LNCaP clone FGC (cell line): ENCODE measurements around the gene ABHD15.
A peak's percentile ranks its signal among the peaks of the same experiment; 100 is the strongest.

Experiments used
- DNase-seq: peaks from one replicate; pipeline ENCODE4 v3.0.0-alpha.2; 2011; ENCODE audit warnings: low read depth
- H3K4me3 ChIP-seq: 2 replicates; pipeline ENCODE4 v1.5.1; 2011; ENCODE audit warnings: mild to moderate bottlenecking, low read depth, low read length, control low read depth
- TF ChIP-seq, protein P1 (sequence below): IDR thresholded peaks from 2 replicates; pipeline ENCODE4 v1.5.1; 2012; ENCODE audit warnings: mild to moderate bottlenecking; ENCODE audit not compliant: control insufficient read depth, insufficient read depth; ENCODE audit errors: extremely low read depth

The ABHD15 gene

GRCh38 chr17:29593591-29594518 is 27.0 kb upstream of the ABHD15 start:
- H3K4me3 ChIP-seq, result peak overlapping the region; percentile 73
- TF ChIP-seq, protein P1, sequence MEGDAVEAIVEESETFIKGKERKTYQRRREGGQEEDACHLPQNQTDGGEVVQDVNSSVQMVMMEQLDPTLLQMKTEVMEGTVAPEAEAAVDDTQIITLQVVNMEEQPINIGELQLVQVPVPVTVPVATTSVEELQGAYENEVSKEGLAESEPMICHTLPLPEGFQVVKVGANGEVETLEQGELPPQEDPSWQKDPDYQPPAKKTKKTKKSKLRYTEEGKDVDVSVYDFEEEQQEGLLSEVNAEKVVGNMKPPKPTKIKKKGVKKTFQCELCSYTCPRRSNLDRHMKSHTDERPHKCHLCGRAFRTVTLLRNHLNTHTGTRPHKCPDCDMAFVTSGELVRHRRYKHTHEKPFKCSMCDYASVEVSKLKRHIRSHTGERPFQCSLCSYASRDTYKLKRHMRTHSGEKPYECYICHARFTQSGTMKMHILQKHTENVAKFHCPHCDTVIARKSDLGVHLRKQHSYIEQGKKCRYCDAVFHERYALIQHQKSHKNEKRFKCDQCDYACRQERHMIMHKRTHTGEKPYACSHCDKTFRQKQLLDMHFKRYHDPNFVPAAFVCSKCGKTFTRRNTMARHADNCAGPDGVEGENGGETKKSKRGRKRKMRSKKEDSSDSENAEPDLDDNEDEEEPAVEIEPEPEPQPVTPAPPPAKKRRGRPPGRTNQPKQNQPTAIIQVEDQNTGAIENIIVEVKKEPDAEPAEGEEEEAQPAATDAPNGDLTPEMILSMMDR, result peak; percentile 40
- DNase-seq, result no peak

GRCh38 chr17:29592850-29593551 is 26.2 kb upstream of the ABHD15 start, which contains the start of gene ANKRD13B:
TSS of gene ANKRD13B (plus strand) at chr17:29593132. CDS start at chr17:29593622, 490 bp downstream.
- TF ChIP-seq, protein P1, result no peak
- no peak for DNase-seq
- peak within 1 kb of the TSS; percentile 73 for H3K4me3 ChIP-seq

- DNase-seq, result no peak
- TF ChIP-seq, protein P1, result peak; percentile 97
- peak overlapping the region; percentile 54 for H3K4me3 ChIP-seq
Observed at GRCh38 chr17:29591737-29592608, 25.1 kb upstream of the ABHD15 start.

GRCh38 chr17:29591146-29591736 is 24.4 kb upstream of the ABHD15 start:
- TF ChIP-seq, protein P1, result no peak
- no peak for DNase-seq
- no peak overlapping the region for H3K4me3 ChIP-seq

GRCh38 chr17:29590411-29591145 is 23.7 kb upstream of the ABHD15 start:
- TF ChIP-seq, protein P1, result no peak
- DNase-seq, result no peak
- peak overlapping the region; percentile 67 for H3K4me3 ChIP-seq
